ENCODE data around the gene ELK4. TPM values are rescaled to one million over a fixed set of nuclear protein-coding genes. Genes with fewer than 3 reads are reported as not detected.

The ELK4 gene
- total and polyA plus RNA-seq, 2 experiments from 2014 or later = 5.1 to 19.7 TPM

- Mint-ChIP-seq H3K9me3 (no peaks in the 10 kb centered on the region), H3K36me3 (ENCODE audit: low read depth) (no peaks in the 10 kb centered on the region), H3K4me1 (peaks cover 72% of the 10 kb centered on the region), H3K27me3 (ENCODE audit: insufficient read depth, low read depth, poor library complexity) (peaks cover 15% of the 10 kb centered on the region), H3K27ac (no peak overlapping the region), H3K4me3 (peak overlapping the region; percentile 62; the same call in 2 of the 3 replicates)
- ATAC-seq (no peak), DNase-seq (ENCODE audit: low spot score) (no peak)
- Histone ChIP-seq H3F3A (replicated peaks; ENCODE audit: low read depth) (0 out of 2 replicates have a peak, but pooled peaks cover 2% of the 10 kb centered on the region), H3K27me3 (ENCODE audit: insufficient read depth) (no peaks in the 10 kb centered on the region), H3K9me2 (ENCODE audit: insufficient read depth) (no peaks in the 10 kb centered on the region), H3K4me2 (peak overlapping the region; percentile 78), H2AFZ (no peak overlapping the region), H3K4me1 (ENCODE audit: insufficient read depth) (peaks cover 56% of the 10 kb centered on the region), H3K79me2 (replicated peaks; ENCODE audit: insufficient read depth) (peaks cover 36% of the 10 kb centered on the region), H3K27ac (ENCODE audit: low read depth) (peak overlapping the region; percentile 91), H3K36me3 (ENCODE audit: insufficient read depth) (no peaks in the 10 kb centered on the region), H4K20me1 (replicated peaks; ENCODE audit: insufficient read depth) (no peaks in the 10 kb centered on the region), H3K4me3 (peak overlapping the region; percentile 49)
- TF ChIP-seq CREB1 (CRISPR knock-in tag; IDR thresholded peaks at IDR 0.05; ENCODE audit: low read depth) (no peak), POLR2AphosphoS5 (IDR thresholded peaks at IDR 0.05; ENCODE audit: low read depth) (no peak), ZNF114 (CRISPR knock-in tag; IDR thresholded peaks at IDR 0.05) (no peak), STAT1 (IDR thresholded peaks at IDR 0.05; ENCODE audit: unreplicated experiment) (no peak), ZNF331 (CRISPR knock-in tag; IDR thresholded peaks at IDR 0.05; ENCODE audit: low read depth) (no peak), REST (IDR thresholded peaks at IDR 0.05; ENCODE audit: unreplicated experiment) (no peak), NANOG (IDR thresholded peaks at IDR 0.05; ENCODE audit: borderline replicate concordance) (no peak), EZH2 (IDR thresholded peaks at IDR 0.05; ENCODE audit: low read depth, unreplicated experiment) (no peak), ETS1 (IDR thresholded peaks at IDR 0.05) (no peak), EZH2phosphoT487 (IDR thresholded peaks at IDR 0.05; ENCODE audit: unreplicated experiment) (no peak), CTCF (conservative IDR thresholded peaks at IDR 0.05; ENCODE audit: low read depth in 2 of 2) (no peak), JUNB (IDR thresholded peaks at IDR 0.05; ENCODE audit: unreplicated experiment) (no peak), ZNF462 (CRISPR knock-in tag; IDR thresholded peaks at IDR 0.05) (no peak)
Measured at GRCh38 chr1:205670150-205670446, 38.3 kb upstream of the ELK4 start.

Measured in GM23338 (cell line).